Activated CD4-positive, alpha-beta T cell treated with anti-CD3 and anti-CD28 coated beads, Interleukin-2, amount 10 ng/mL, durations not matched to agents 7 days and 5 days (primary cell): Measurements from ENCODE around the gene LRRC36. TPM values are rescaled to one million over a fixed set of nuclear protein-coding genes. Genes with fewer than 3 reads are reported as not detected.
A peak's percentile ranks its signal among the peaks of the same experiment; 100 is the strongest.

Experiments
- CTCF ChIA-PET: fragments of 350-600 bp; sonication (Branson Sonifier 250); formaldehyde crosslinking; loops from one replicate; lab custom pipeline; 2021; ENCODE audit warnings: antibody characterized with exemption; lab: Charles Lee
- POLR2A ChIA-PET: fragments of 350-600 bp; sonication (Branson Sonifier 250); formaldehyde crosslinking; loops from one replicate; lab custom pipeline; 2021; ENCODE audit warnings: antibody characterized with exemption; lab: Charles Lee
- DNase-seq: peaks from one replicate; pipeline ENCODE4 v3.0.0-alpha.2; 2020
- H3K27ac Mint-ChIP-seq: one replicate; pipeline ENCODE4 v1.8.0; 2021; ENCODE audit warnings: mild to moderate bottlenecking, moderate library complexity, mixed read lengths
- H3K27me3 Mint-ChIP-seq: one replicate; pipeline ENCODE4 v1.8.0; 2021; ENCODE audit warnings: mixed read lengths
- H3K36me3 Mint-ChIP-seq: one replicate; pipeline ENCODE4 v1.8.0; 2021; ENCODE audit warnings: low read depth, mixed read lengths
- H3K4me1 Mint-ChIP-seq: one replicate; pipeline ENCODE4 v1.8.0; 2021; ENCODE audit warnings: mixed read lengths
- H3K4me3 Mint-ChIP-seq: one replicate; pipeline ENCODE4 v1.8.0; 2021; ENCODE audit warnings: mild to moderate bottlenecking, moderate library complexity, mixed read lengths
- H3K9me3 Mint-ChIP-seq: one replicate; pipeline ENCODE4 v1.8.0; 2021; ENCODE audit warnings: mixed read lengths
- total RNA-seq, 2 experiments: library from RNA; stranded (reverse); gene quantifications; one replicate each; pipeline ENCODE4 v1.2.3, GENCODE V29; 2021

LRRC36 gene
- total RNA-seq, 2 experiments from 2014 or later = not detected

DNA sequence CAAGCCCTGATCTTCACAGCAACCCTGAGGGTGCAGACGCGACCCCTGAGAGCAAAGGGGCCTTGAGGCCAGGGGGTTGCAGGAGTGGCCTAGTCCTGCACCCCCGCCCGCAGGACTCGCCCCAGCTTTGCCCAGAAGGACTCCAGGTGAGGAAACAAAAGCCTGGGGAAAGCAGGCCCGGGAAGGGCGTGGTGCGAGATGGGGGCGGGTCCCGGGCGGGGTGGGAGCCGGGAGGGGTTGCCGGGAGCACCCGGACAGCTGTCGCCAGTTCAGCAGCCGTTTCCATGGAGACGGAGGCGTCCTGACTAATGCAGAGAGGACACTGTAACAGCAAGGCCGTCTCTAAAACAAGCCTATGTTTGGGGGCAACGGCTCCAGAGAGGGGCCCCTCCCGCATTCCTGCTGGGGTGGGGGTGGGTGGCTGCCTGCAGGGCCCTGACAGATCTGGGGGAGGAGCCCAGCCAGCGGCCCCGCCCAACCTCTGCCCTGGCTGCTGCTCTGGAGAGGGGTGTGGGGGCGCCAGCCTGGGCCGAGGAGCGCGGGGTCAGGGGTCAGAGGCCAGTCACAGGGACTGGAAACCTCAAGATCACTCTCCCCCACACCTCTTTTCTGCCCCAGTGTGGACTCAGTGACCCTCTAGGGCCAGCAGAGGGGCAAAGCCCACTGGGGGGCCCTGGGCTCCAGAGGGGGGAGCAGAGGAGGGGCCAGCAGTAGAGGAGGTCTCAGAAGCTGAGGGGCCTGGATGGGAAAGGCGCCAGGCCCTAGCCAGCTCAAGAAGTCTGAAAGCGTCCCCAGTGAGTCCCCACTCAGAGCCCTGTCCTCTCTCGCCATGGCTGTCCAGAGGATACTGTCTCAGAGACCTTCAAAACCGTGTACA is 69.8 kb downstream of the LRRC36 start:
- H3K36me3 Mint-ChIP-seq = no peaks in the 10 kb centered on the region
- DNase-seq = no peak
- ChIA-PET POLR2A (no interaction called here), CTCF (interaction anchor here (1.6 kb wide), 1 partner anchor 31 kb away, joined by 4 read pairs; no protein-coding TSS in a partner anchor)
- H3K27ac Mint-ChIP-seq = no peak overlapping the region
- no peak overlapping the region for H3K4me3 Mint-ChIP-seq
- peaks cover 36% of the 10 kb centered on the region for H3K27me3 Mint-ChIP-seq
- H3K4me1 Mint-ChIP-seq = peaks cover 3% of the 10 kb centered on the region
- no peaks in the 10 kb centered on the region for H3K9me3 Mint-ChIP-seq

DNA sequence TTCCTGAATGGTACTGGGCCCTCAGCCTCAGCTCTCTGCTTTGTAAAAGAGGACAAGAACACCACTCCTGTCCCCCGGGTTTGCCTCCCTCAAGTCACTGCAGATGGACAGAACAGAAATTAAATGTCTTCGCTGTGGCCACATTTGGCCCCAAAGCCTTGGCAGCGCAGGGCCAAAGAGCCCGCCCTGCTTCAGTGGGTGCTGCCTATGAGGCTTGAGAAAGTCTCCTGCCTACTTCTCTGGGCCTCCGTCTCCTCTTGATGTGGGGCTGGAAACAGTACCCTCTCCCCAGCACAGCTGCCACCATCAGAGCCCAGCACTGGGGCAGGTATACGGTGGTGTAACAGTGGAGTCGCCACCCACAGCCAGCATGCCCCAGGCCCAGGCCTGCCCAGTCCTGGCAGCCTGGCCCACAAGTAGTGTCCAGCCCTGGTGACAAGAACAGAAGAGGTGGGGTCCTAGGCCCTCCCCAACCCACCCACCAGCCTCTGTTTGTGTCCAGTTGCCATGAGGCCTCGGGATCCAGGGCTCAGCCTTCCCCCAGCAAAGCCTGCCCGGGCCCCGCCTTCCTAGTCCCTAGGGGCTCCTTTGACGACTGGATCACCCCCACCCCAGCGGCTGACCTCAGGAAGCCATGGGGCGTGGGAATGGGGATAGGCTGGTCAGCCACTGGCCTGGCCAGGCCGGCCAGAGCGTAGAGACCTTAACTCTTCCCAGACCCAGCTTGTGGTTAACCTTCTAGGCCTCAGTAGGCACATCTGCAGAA is 70.6 kb downstream of the LRRC36 start:
- peaks cover 34% of the 10 kb centered on the region for H3K27me3 Mint-ChIP-seq
- ChIA-PET CTCF (interaction anchor here (1.6 kb wide), 1 partner anchor 30 kb away, joined by 4 read pairs; no protein-coding TSS in a partner anchor), POLR2A (no interaction called here)
- peaks cover 3% of the 10 kb centered on the region for H3K4me1 Mint-ChIP-seq
- H3K36me3 Mint-ChIP-seq = no peaks in the 10 kb centered on the region
- H3K9me3 Mint-ChIP-seq = no peaks in the 10 kb centered on the region
- DNase-seq = no peak
- no peak overlapping the region for H3K27ac Mint-ChIP-seq
- H3K4me3 Mint-ChIP-seq = no peak overlapping the region

DNA sequence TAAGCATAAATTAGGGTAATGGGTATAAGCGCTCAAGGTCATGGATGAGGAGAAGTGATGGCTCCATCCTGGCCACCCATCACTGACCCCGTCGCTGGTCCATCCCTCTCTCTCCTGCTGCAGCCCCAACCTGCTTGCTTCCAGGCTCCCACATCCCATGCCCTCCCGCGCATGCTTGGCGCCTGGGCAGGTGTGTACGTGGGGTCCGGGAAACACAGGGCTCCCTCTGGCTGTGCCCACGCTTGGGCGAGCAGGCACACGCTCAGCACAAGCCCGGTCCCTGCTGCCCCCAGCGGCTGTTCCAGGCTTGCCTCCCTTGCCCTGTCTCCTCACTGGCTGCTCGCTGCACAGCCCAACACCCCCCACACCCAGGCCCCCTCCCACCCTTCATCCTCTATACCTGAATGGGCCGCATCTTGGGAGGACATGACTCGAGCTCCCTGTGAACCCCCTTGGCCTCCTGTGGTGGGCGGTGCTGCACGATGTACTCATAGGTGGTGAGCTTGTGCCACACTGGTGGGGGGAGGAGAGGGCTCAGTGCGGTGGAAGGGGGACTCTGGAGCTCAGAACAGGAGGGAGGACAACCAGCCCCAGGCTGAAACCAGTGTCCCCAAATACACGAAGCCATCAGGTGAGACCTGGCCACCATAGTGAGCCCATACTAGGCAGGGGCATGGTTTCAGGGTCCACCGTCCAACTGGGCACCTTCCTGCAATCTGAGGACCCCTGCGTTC is 71.4 kb downstream of the LRRC36 start:
- DNase-seq = no peak
- Mint-ChIP-seq H3K27me3 (peaks cover 28% of the 10 kb centered on the region), H3K27ac (no peak overlapping the region), H3K4me1 (peaks cover 3% of the 10 kb centered on the region), H3K36me3 (no peaks in the 10 kb centered on the region), H3K9me3 (no peaks in the 10 kb centered on the region), H3K4me3 (no peak overlapping the region)
- ChIA-PET CTCF (interaction anchor here (0.9 to 1.7 kb wide), 4 partner anchors 15 to 113 kb away, joined by 3 to 6 read pairs (median 4); no protein-coding TSS in a partner anchor), POLR2A (no interaction called here)

DNA sequence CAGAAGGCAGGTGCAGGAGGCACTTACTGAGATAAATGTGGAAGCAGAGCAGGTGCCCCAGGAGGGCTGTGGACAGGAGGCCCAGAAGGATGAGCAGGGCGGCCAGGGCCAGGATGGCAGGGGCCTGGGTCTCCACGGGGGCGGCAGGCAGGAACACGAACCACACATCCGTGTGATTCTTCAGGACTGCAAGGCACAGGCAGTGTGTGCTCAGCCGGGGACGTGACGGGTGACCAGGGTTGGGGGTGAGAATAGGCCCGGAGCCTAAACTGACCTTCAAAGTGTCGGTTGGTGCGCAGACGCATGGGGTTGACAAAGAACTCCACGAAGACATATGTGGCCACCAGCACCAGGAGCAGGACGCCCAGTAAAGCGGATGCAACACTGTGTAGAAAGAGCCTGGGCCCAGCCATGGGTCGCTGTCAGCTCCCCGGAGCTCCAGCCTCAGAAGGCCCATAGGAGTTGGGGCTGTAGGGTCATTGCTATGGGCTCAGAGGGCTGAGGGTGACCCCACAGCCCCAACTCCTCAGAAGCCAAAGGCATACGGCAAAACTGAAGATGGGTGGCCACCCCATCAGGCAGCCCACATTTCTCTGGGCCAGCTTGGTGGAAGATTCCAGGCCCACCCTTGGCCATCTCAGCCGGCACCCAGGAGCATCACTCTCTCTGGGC is 72.1 kb downstream of the LRRC36 start:
- no peak overlapping the region for H3K27ac Mint-ChIP-seq
- POLR2A ChIA-PET = no interaction called here
- H3K4me3 Mint-ChIP-seq = no peak overlapping the region
- H3K9me3 Mint-ChIP-seq = no peaks in the 10 kb centered on the region
- H3K27me3 Mint-ChIP-seq = peaks cover 26% of the 10 kb centered on the region
- CTCF ChIA-PET = interaction anchor here (0.9 to 1.7 kb wide), 8 partner anchors 15 to 446 kb away, joined by 3 to 6 read pairs (median 3); no protein-coding TSS in a partner anchor
- H3K36me3 Mint-ChIP-seq = no peaks in the 10 kb centered on the region
- peaks cover 3% of the 10 kb centered on the region for H3K4me1 Mint-ChIP-seq
- no peak for DNase-seq

DNA sequence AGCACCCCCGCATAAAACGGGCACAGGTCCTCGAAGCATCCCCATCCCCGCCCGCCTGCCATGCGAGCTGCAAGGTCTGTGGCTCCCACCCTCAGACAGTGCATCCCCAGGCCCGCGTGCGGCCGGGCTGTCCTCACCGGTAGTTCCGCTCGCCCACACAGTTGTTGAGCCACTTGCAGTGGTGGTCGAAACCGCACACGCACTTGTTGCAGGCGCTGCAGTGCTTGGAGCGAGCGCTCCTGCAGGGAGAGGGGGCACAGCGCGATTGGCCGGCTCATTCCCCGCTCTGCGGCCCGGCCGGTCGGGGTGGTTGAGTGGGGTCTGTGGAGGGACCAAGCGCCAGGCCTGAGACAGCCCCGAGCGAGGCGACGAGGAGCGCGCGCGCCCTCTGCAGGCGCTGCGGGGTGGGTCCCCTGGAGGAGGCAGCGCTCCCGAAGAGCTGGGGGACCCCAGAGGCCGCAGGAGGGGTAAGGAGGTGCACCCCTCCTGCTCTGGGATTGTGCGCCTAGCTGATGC is 72.7 kb downstream of the LRRC36 start:
- Mint-ChIP-seq H3K36me3 (no peaks in the 10 kb centered on the region), H3K27me3 (peaks cover 20% of the 10 kb centered on the region), H3K9me3 (no peaks in the 10 kb centered on the region), H3K4me1 (no peaks in the 10 kb centered on the region), H3K27ac (no peak overlapping the region), H3K4me3 (no peak overlapping the region)
- DNase-seq = peak; percentile 40
- CTCF ChIA-PET = interaction anchor here (0.6 to 1.7 kb wide), 23 partner anchors 9 to 446 kb away, joined by 3 to 8 read pairs (median 3); partner anchors contain the start of genes KCTD19 and LRRC36
- POLR2A ChIA-PET = no interaction called here

DNA sequence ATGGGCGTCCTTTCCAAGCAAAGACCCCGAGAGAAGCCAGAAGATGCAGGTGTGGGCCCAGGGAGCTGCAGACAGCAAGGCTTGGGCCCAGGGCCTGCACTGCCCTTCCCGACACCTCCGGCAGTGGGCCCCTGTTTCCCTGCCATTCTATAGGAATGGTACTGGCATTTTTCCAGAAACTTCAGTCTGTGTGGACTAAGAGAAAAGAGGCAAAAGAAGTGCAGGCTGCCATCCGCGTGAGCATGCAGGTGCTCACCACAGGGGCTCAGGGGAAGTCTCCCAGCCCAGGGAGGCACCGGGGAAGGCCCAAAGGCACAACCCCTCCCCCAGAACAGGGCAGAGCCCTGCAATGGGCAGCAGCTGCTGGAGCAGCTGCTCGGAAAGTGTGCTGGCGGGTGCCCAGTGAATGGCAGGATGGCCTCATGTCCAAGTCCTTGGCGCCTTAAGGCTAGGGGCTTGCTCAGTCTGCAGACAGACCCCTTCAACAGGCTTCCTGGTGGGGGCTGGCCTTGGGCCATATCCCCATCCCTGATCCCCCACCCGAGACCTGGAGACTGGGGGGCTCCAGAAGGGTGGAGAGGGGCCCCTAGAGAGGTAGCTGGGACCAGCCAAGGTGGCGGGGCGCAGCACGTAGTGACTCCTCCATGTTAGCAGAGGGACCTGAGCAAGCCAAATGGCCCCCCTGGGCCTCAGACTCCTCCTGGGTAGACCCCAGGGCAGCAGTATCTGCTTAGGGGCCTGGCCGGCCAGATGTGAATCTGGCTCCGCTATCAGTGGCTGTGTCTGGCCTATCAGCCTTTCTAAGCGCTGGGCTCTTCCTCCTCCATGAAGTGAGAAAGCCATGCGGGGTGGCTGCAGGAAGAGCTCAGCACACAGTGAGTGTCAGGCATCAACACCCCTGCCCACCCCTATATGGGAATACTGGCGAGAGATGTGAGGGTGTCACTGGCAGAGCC is 73.4 kb downstream of the LRRC36 start:
- DNase-seq = no peak
- no peaks in the 10 kb centered on the region for H3K4me1 Mint-ChIP-seq
- POLR2A ChIA-PET = no interaction called here
- H3K36me3 Mint-ChIP-seq = no peaks in the 10 kb centered on the region
- H3K27me3 Mint-ChIP-seq = peaks cover 16% of the 10 kb centered on the region
- CTCF ChIA-PET = interaction anchor here (0.6 to 1.7 kb wide), 21 partner anchors 8 to 447 kb away, joined by 3 to 8 read pairs (median 3); partner anchors contain the start of genes KCTD19 and LRRC36
- no peak overlapping the region for H3K27ac Mint-ChIP-seq
- no peaks in the 10 kb centered on the region for H3K9me3 Mint-ChIP-seq
- no peak overlapping the region for H3K4me3 Mint-ChIP-seq

DNA sequence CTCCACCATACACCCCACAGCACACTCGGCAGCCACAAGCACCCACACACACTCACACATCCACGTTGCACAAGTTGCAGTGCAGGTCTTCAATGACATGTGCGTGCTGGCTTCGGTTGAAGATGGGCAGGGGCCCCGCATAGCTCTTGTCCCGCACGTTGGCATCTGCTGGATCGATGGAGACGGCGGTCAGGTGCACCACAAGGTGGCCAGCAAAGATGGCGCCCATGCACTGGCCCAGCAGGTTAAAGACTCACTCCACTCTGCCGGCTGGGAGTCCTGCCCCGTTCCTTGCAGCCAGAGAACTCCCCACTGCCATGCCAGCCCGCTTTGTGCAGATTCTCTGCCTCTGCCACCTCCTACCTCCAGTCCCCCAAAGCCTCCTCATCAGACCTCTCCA is 74.3 kb downstream of the LRRC36 start:
- CTCF ChIA-PET = interaction anchor here (0.6 to 1.2 kb wide), 2 partner anchors 11 to 26 kb away, joined by 3 to 4 read pairs; no protein-coding TSS in a partner anchor
- H3K27ac Mint-ChIP-seq = no peak overlapping the region
- no peaks in the 10 kb centered on the region for H3K4me1 Mint-ChIP-seq
- no peak for DNase-seq
- peaks cover 7% of the 10 kb centered on the region for H3K27me3 Mint-ChIP-seq
- H3K36me3 Mint-ChIP-seq = no peaks in the 10 kb centered on the region
- POLR2A ChIA-PET = no interaction called here
- no peak overlapping the region for H3K4me3 Mint-ChIP-seq
- no peaks in the 10 kb centered on the region for H3K9me3 Mint-ChIP-seq

DNA sequence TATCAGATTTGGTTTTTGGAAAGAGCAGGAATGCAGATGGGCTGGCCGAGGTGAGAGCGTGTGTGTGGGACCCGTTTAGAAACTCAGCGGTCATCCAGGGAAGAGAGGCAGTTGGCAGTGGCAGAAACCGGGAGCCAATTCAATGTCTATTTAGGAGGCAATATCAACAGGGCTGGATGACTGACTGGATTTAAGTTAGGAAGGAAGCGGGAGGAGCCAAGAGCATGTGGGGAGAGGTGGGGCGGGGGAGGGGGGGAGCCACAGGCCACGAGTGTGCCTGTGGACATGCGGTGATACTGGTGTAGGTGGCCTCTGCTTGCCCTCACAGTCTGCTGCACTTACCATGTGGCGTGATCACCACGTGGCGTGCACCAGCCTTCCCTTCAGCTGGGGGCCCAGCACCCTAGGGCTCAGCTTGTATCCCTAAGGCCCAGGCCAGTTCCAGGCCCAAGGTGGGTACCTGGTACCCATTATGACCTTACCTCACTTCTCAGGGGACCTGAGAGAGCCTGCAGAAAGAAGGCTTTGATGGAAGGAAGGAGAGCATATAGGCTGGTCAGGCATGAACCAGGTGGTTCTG is 77.5 kb downstream of the LRRC36 start:
- Mint-ChIP-seq H3K27me3 (peaks cover 9% of the 10 kb centered on the region), H3K4me3 (no peak overlapping the region), H3K4me1 (no peaks in the 10 kb centered on the region), H3K27ac (no peak overlapping the region), H3K36me3 (no peaks in the 10 kb centered on the region), H3K9me3 (no peaks in the 10 kb centered on the region)
- POLR2A ChIA-PET = no interaction called here
- DNase-seq = no peak
- CTCF ChIA-PET = interaction anchor here (1.2 kb wide), 1 partner anchor 77 kb away, joined by 3 read pairs; the partner anchor contains the start of gene LRRC36

DNA sequence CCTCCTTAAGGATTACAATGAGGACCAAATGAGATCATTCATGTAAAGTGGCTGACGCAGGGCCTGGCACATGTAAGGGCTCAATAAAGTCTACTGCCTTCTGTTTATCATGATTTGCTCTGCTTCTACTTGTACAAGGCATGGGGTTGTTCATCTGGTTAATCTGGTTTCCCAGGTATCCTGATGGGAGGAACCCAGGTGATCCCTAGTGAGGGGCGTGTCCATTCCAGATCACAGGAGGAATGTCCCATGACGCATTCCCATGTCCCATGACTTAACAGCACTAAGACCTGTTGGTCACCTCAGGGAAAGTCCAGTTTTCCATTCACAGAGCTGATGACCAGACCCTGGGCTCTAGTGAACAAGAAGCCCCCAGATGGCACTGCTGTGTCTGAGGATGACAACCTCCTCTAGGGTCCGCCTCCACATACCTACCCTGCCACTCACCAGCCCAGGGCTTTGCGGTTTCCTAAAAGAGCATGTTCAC is 78.2 kb downstream of the LRRC36 start:
- H3K27ac Mint-ChIP-seq = no peak overlapping the region
- CTCF ChIA-PET = no interaction called here

DNA sequence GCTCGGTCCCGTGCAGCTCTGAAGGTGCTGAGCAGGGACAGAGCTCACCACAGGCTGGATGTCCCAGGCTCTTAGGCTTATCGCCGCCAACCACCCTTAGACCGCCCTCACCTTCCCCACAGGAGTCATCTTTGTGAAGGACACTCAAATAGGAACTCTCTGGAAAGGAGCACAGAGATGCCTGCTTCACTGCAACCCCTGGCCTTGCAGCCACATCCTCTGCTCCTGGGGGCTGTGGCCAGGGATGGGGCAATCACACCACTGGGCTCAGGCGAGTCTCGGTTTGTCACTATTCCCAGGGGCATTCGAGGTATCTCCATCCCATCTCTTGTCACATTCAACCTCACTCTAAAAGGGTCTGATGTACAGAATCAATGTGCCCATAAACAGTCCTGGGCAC is 78.7 kb downstream of the LRRC36 start:
- Mint-ChIP-seq H3K9me3 (no peaks in the 10 kb centered on the region), H3K27me3 (peaks cover 9% of the 10 kb centered on the region), H3K36me3 (no peaks in the 10 kb centered on the region), H3K4me1 (no peaks in the 10 kb centered on the region), H3K27ac (no peak overlapping the region), H3K4me3 (no peak overlapping the region)
- ChIA-PET CTCF (interaction anchor here (0.7 kb wide), 1 partner anchor 23 kb away, joined by 3 read pairs; no protein-coding TSS in a partner anchor), POLR2A (no interaction called here)
- no peak for DNase-seq

More for the DNA sequence above, 78.2 kb downstream of the LRRC36 start:
- Mint-ChIP-seq H3K4me3 (no peak overlapping the region), H3K9me3 (no peaks in the 10 kb centered on the region), H3K4me1 (no peaks in the 10 kb centered on the region), H3K36me3 (no peaks in the 10 kb centered on the region), H3K27me3 (peaks cover 9% of the 10 kb centered on the region)
- DNase-seq = no peak
- POLR2A ChIA-PET = no interaction called here
